ENCODE results near the gene CDH10.
A peak's percentile ranks its signal among the peaks of the same experiment; 100 is the strongest.

The CDH10 gene

GRCh38 chr5:24644761-24645160 lies at the start of gene CDH10:
TSS of gene CDH10 (minus strand) at chr5:24644978. CDS start at chr5:24593490, 51,488 bp downstream.
- DNase-seq, result peak; percentile 1

- no peak for DNase-seq
Observed at GRCh38 chr5:24693609-24694008, 48.8 kb upstream of the CDH10 start.

- no peak for DNase-seq
Observed at GRCh38 chr5:24691074-24691473, 46.3 kb upstream of the CDH10 start.

GRCh38 chr5:24681106-24681505 lies 36.3 kb upstream of the CDH10 start:
- DNase-seq, result no peak

- no peak for DNase-seq
Observed at GRCh38 chr5:24668050-24668449, 23.3 kb upstream of the CDH10 start.

- DNase-seq, result no peak
Observed at GRCh38 chr5:24649531-24649930, 4.8 kb upstream of the CDH10 start.

GRCh38 chr5:24646915-24647314 lies 2.1 kb upstream of the CDH10 start:
- DNase-seq, result no peak

GRCh38 chr5:24645483-24645882 lies 705 bp upstream of the CDH10 start:
- no peak for DNase-seq

- DNase-seq, result no peak
Observed at GRCh38 chr5:24643880-24644279, 898 bp downstream of the CDH10 start.

- DNase-seq, result no peak
Observed at GRCh38 chr5:24643156-24643555, 1.6 kb downstream of the CDH10 start.

GRCh38 chr5:24642022-24642421 lies 2.8 kb downstream of the CDH10 start:
- DNase-seq, result peak; percentile 57

GRCh38 chr5:24635209-24635608 lies 9.6 kb downstream of the CDH10 start:
- DNase-seq, result no peak

GRCh38 chr5:24633715-24634325 lies 11.0 kb downstream of the CDH10 start:
- DNase-seq, result peak; percentile 59

GRCh38 chr5:24632353-24632752 lies 12.4 kb downstream of the CDH10 start:
- no peak for DNase-seq

- DNase-seq, result no peak
Observed at GRCh38 chr5:24630918-24631317, 13.9 kb downstream of the CDH10 start.

- DNase-seq, result no peak
Observed at GRCh38 chr5:24629798-24630197, 15.0 kb downstream of the CDH10 start.

GRCh38 chr5:24624872-24625271 lies 19.9 kb downstream of the CDH10 start:
- DNase-seq, result no peak

- no peak for DNase-seq
Observed at GRCh38 chr5:24623624-24624023, 21.2 kb downstream of the CDH10 start.

- no peak for DNase-seq
Observed at GRCh38 chr5:24623031-24623430, 21.7 kb downstream of the CDH10 start.

GRCh38 chr5:24621792-24622191 lies 23.0 kb downstream of the CDH10 start:
- DNase-seq, result peak; percentile 32

GRCh38 chr5:24616566-24616965 lies 28.2 kb downstream of the CDH10 start:
- DNase-seq, result no peak

GRCh38 chr5:24615159-24615558 lies 29.6 kb downstream of the CDH10 start:
- DNase-seq, result no peak

- DNase-seq, result no peak
Observed at GRCh38 chr5:24609706-24610105, 35.1 kb downstream of the CDH10 start.

GRCh38 chr5:24606971-24607370 lies 37.8 kb downstream of the CDH10 start:
- no peak for DNase-seq

- no peak for DNase-seq
Observed at GRCh38 chr5:24602188-24602587, 42.6 kb downstream of the CDH10 start.

GRCh38 chr5:24598956-24599355 lies 45.8 kb downstream of the CDH10 start:
- no peak for DNase-seq
